PC-3 (cell line): ENCODE results near the gene HRH1. TPM values are rescaled to one million over a fixed set of nuclear protein-coding genes. Genes with fewer than 3 reads are reported as not detected.

Experiments used
- ATAC-seq: fragments of 200-7000 bp; cut with Tn5 transposase; 2 replicates; pipeline ENCODE4 v1.9.1; 2020; ENCODE audit warnings: mild to moderate bottlenecking, moderate library complexity
- BruUV-seq: library from RNA; stranded (reverse); fragments of 400-500 nt; replicated peaks from 2 replicates; lab custom pipeline; 2021; lab: Mats Ljungman, UMichigan
- CTCF ChIA-PET: fragments of 300-600 bp; sonication (Branson Sonifier 250); formaldehyde crosslinking; loops from one replicate; lab custom pipeline; 2022; ENCODE audit warnings: antibody characterized with exemption; lab: Charles Lee
- POLR2A ChIA-PET: fragments of 300-600 bp; sonication (Branson Sonifier 250); formaldehyde crosslinking; loops from one replicate; lab custom pipeline; 2022; ENCODE audit warnings: antibody characterized with exemption; ENCODE audit not compliant: unreplicated experiment; lab: Charles Lee
- DNase-seq: peaks from one replicate; pipeline ENCODE4 v3.0.0-alpha.2; 2015
- H2AFZ ChIP-seq: fragments of 300-600 bp; sonication (generic); 2 replicates; pipeline ENCODE4 v1.6.0; 2016; ENCODE audit warnings: antibody characterized with exemption, low read length
- H3F3A ChIP-seq: fragments of 300-600 bp; sonication (generic); one replicate; pipeline ENCODE4 v1.6.0; 2017; ENCODE audit warnings: antibody characterized with exemption, low read length, control low read depth, mild to moderate bottlenecking; ENCODE audit not compliant: unreplicated experiment
- H3K27ac ChIP-seq: fragments of 300-600 bp; sonication (generic); 2 replicates; pipeline ENCODE4 v1.5.1; 2016; ENCODE audit warnings: mild to moderate bottlenecking, low read length
- H3K27me3 ChIP-seq: fragments of 300-600 bp; sonication (generic); 2 replicates; pipeline ENCODE4 v1.6.1; 2016; ENCODE audit warnings: low read length, mixed read lengths
- H3K36me3 ChIP-seq: fragments of 300-600 bp; sonication (generic); 2 replicates; pipeline ENCODE4 v1.6.1; 2016; ENCODE audit warnings: low read depth, mixed run types, low read length, mixed read lengths
- H3K4me1 ChIP-seq: fragments of 300-600 bp; sonication (generic); 2 replicates; pipeline ENCODE4 v1.5.1; 2016; ENCODE audit warnings: low read length; ENCODE audit not compliant: insufficient read depth
- H3K4me2 ChIP-seq: fragments of 300-600 bp; sonication (generic); 2 replicates; pipeline ENCODE4 v1.6.0; 2016; ENCODE audit warnings: low read length
- H3K4me3 ChIP-seq: fragments of 300-600 bp; sonication (generic); 2 replicates; pipeline ENCODE4 v1.5.1; 2016; ENCODE audit warnings: mild to moderate bottlenecking, low read length, mixed read lengths
- H3K79me2 ChIP-seq: fragments of 300-600 bp; sonication (generic); 2 replicates; pipeline ENCODE4 v1.6.1; 2017; ENCODE audit warnings: low read length, mixed read lengths
- H3K9ac ChIP-seq: fragments of 300-600 bp; sonication (generic); 2 replicates; pipeline ENCODE4 v1.6.0; 2016; ENCODE audit warnings: mild to moderate bottlenecking, low read length
- H3K9me2 ChIP-seq: fragments of 300-600 bp; sonication (generic); replicated peaks from 2 replicates; pipeline ENCODE4 v1.6.1; 2016; ENCODE audit warnings: mixed run types, low read length, mixed read lengths
- H3K9me3 ChIP-seq: fragments of 300-600 bp; sonication (generic); 2 replicates; pipeline ENCODE4 v1.6.1; 2016; ENCODE audit warnings: low read length, mixed read lengths
- H4K20me1 ChIP-seq: fragments of 300-600 bp; sonication (generic); 2 replicates; pipeline ENCODE4 v1.6.1; 2016; ENCODE audit warnings: low read length, mixed read lengths
- EZH2 ChIP-seq: fragments of 300-600 bp; sonication (generic); IDR thresholded peaks from one replicate; pipeline ENCODE4 v1.6.1; 2017; ENCODE audit warnings: antibody characterized with exemption, mild to moderate bottlenecking, low read length; ENCODE audit not compliant: unreplicated experiment
- EZH2phosphoT487 ChIP-seq: fragments of 300-600 bp; sonication (generic); IDR thresholded peaks from 2 replicates; pipeline ENCODE4 v1.6.1; 2018; ENCODE audit warnings: mild to moderate bottlenecking, antibody characterized with exemption, low read length, borderline replicate concordance
- intact Hi-C: fragments of 100-400 bp; cut with micrococcal nuclease; formaldehyde crosslinking; loops from 2 replicates; pipeline ENCODE4 v1.9.0; 2023
- total RNA-seq: library from RNA; depleted of rRNA; stranded (reverse); fragments of >200 nt; gene quantifications from 2 replicates; pipeline ENCODE4 v1.2.3, GENCODE V29; 2014
- TF ChIP-seq, protein P1 (sequence below): fragments of 300-600 bp; sonication (generic); conservative IDR thresholded peaks from 2 replicates; pipeline ENCODE4 v1.5.1; 2017; ENCODE audit warnings: antibody characterized with exemption, low read depth, mild to moderate bottlenecking, low read length

HRH1 gene
- total RNA-seq, 1 experiment from 2014 or later, result 5.9 TPM

DNA sequence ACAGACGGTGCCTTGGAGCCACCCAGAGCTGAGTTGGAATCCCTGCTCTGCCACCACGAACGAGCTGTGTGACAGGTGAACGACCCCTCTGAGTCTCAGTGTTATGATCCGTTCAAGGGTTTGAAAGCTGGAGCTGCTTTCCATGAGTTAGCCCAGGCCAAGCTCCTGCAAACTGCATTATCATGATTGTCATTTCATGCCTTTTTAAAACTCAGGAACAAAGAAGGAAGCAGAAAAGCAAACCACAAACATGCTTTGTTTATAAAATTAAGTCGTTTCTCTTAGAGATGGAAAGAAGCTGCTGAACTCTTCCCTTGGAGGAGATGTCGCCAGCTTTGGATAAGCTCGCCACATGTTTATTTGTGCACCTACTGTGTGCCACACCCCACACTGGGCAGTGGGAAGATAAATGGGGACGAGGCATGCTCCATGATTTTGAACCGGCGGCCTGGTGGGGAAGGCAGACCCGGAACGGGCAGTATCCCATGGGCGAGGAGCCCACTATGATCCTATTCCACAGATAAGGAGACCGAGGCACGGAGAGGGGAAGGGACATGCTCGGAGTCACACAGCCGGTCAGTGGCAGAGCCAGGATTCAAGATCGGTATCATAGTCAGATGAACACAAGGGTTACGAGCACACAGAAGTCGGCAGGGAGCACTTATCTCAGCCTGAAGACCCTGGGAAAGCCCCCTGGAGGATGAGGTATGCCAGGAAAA lies 15.9 kb downstream of the HRH1 start:
- H3K4me2 ChIP-seq, result no peak overlapping the region
- ATAC-seq (no peak), DNase-seq (no peak)
- no peaks in the 10 kb centered on the region for H3K36me3 ChIP-seq
- POLR2A ChIA-PET, result no interaction called here
- H4K20me1 ChIP-seq, result no peaks in the 10 kb centered on the region
- intact Hi-C loops, result no loop called here
- TF ChIP-seq EZH2 (no peak), EZH2phosphoT487 (no peak)
- TF ChIP-seq, protein P1, sequence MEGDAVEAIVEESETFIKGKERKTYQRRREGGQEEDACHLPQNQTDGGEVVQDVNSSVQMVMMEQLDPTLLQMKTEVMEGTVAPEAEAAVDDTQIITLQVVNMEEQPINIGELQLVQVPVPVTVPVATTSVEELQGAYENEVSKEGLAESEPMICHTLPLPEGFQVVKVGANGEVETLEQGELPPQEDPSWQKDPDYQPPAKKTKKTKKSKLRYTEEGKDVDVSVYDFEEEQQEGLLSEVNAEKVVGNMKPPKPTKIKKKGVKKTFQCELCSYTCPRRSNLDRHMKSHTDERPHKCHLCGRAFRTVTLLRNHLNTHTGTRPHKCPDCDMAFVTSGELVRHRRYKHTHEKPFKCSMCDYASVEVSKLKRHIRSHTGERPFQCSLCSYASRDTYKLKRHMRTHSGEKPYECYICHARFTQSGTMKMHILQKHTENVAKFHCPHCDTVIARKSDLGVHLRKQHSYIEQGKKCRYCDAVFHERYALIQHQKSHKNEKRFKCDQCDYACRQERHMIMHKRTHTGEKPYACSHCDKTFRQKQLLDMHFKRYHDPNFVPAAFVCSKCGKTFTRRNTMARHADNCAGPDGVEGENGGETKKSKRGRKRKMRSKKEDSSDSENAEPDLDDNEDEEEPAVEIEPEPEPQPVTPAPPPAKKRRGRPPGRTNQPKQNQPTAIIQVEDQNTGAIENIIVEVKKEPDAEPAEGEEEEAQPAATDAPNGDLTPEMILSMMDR, result no peak
- no peaks in the 10 kb centered on the region for H3K4me1 ChIP-seq
- H3F3A ChIP-seq, result no peaks in the 10 kb centered on the region
- no peaks in the 10 kb centered on the region for H3K9me2 ChIP-seq
- no peak overlapping the region for H3K9ac ChIP-seq
- BruUV-seq, result no TSS peak
- H3K4me3 ChIP-seq, result no peak overlapping the region
- no peaks in the 10 kb centered on the region for H3K9me3 ChIP-seq
- no peaks in the 10 kb centered on the region for H3K79me2 ChIP-seq
- no peak overlapping the region for H2AFZ ChIP-seq
- no peaks in the 10 kb centered on the region for H3K27me3 ChIP-seq
- no peak overlapping the region for H3K27ac ChIP-seq
- CTCF ChIA-PET, result interaction anchor here (0.6 kb wide), 1 partner anchor 16 kb away, joined by 3 read pairs; the partner anchor contains the start of gene HRH1

DNA sequence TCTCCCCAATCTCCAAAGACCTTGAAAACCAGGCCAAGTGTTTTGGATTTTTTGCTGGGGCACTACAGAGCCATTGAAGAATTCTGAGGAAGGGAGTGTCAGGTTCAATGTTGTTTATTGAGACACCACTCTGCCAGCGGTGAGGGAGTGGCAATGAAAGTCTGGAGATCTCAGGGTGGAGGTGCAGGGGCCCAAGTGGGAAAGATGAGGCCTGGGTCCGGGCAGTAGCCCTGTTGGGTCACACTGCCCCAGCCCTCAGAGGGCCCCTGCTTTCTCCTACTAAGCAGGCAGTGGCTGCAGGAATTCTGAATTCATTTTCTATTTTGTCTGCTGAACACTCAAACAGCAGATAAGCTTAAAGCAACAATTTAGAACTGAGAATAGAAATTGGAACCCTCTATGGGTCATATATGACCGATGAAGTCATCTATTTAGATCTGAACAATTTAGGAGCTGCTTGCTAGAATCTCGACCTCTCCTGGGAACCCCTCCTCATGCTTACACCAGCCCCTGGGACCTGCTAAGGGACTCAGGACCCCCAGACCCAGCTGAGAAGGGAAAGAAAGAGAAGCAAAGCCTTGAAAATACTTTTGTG lies 17.9 kb downstream of the HRH1 start:
- no peak for TF ChIP-seq EZH2
- TF ChIP-seq, protein P1, result no peak
- TF ChIP-seq EZH2phosphoT487, result no peak
- DNase-seq (no peak), ATAC-seq (no peak)
- Histone ChIP-seq H3K27me3 (no peaks in the 10 kb centered on the region), H3K4me2 (no peak overlapping the region), H2AFZ (no peak overlapping the region), H3K9me2 (no peaks in the 10 kb centered on the region), H3K4me3 (no peak overlapping the region), H3K27ac (no peak overlapping the region), H3K79me2 (no peaks in the 10 kb centered on the region), H3K9me3 (no peaks in the 10 kb centered on the region), H3K36me3 (no peaks in the 10 kb centered on the region), H4K20me1 (no peaks in the 10 kb centered on the region), H3K9ac (no peak overlapping the region), H3K4me1 (no peaks in the 10 kb centered on the region), H3F3A (no peaks in the 10 kb centered on the region)
- POLR2A ChIA-PET, result no interaction called here
- no TSS peak for BruUV-seq
- CTCF ChIA-PET, result interaction anchor here (0.5 to 0.7 kb wide), 2 partner anchors 32 to 36 kb away, joined by 5 to 13 read pairs; no protein-coding TSS in a partner anchor
- intact Hi-C loops, result no loop called here

DNA sequence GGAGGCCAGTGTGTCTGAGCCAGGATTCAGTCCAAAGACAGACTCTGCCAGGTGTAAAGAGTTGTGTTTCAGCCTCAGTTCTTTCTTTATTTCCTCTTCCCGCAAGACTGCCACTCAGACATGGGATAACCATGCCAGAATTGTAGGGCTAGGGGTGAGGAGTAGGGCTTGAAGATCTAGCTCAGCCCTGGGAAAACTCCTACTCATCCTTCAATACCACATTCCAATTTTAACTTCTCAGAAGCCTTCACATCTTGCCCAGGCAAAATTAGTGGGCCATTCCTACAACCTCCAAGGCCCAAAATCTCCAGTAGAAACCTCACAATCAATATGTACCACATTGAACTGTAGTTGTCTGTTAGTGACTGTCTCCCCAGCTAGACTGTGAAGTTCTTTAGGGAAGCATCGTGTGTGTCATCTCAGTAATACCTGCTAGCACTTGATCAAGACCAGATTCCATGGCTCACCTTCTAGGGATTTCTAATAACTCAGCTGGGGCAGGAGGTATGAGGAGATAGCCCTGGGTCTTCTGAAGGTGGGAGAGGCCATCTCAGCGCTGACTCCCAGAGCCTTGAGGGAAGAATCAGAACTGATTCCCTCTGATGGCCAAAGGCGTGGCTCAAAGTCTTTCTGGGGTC lies 19.7 kb downstream of the HRH1 start:
- Histone ChIP-seq H2AFZ (no peak overlapping the region), H3K9me2 (no peaks in the 10 kb centered on the region), H3K4me2 (no peak overlapping the region), H3K9ac (no peak overlapping the region), H3K79me2 (no peaks in the 10 kb centered on the region), H3K9me3 (no peaks in the 10 kb centered on the region), H4K20me1 (no peaks in the 10 kb centered on the region), H3K4me1 (no peaks in the 10 kb centered on the region), H3K27me3 (no peaks in the 10 kb centered on the region), H3K27ac (no peak overlapping the region), H3K4me3 (no peak overlapping the region), H3K36me3 (no peaks in the 10 kb centered on the region), H3F3A (no peaks in the 10 kb centered on the region)
- ATAC-seq, result no peak
- no peak for DNase-seq
- intact Hi-C loops, result no loop called here
- ChIA-PET POLR2A (no interaction called here), CTCF (no interaction called here)
- BruUV-seq, result no TSS peak
- TF ChIP-seq EZH2 (no peak), EZH2phosphoT487 (no peak)
- TF ChIP-seq, protein P1, result no peak
